ENCODE measurements around the gene ITGA4. TPM values are rescaled to one million over a fixed set of nuclear protein-coding genes. Genes with fewer than 3 reads are reported as not detected.
"Not testable (repeated sequence)": the region's sequence is repeated elsewhere in the genome, so short reads cannot be mapped to it uniquely, and the experiment has no call there.

Gene ITGA4
- total RNA-seq, 1 experiment from 2014 or later: 22.7 TPM

DNA sequence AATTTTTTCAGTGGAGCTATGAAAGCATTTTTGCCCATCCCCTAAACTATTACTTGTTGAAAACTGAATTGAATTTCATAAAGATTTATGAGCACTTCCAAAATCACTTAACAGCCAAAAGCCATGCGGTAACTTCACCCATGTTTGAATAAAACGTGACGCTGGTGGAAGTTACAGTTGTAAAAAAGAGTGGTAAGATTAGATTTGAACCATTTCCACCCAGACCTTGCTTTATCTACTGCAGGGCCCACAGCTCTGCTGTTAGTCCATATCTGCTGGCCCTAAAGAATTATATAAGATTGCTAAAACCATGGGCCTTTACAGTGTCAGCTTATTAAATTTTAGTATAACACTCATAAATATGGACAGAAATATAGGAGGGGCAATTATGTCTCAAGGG, 15.5 kb upstream of the ITGA4 start:
- Histone ChIP-seq H3K36me3 (no peaks in the 10 kb centered on the region), H3K4me3 (no peak overlapping the region), H3K27ac (no peak overlapping the region), H3K9me3 (replicated peaks) (no peaks in the 10 kb centered on the region), H3K27me3 (no peaks in the 10 kb centered on the region), H3K4me1 (peaks cover 19% of the 10 kb centered on the region)
- no peak for DNase-seq

DNA sequence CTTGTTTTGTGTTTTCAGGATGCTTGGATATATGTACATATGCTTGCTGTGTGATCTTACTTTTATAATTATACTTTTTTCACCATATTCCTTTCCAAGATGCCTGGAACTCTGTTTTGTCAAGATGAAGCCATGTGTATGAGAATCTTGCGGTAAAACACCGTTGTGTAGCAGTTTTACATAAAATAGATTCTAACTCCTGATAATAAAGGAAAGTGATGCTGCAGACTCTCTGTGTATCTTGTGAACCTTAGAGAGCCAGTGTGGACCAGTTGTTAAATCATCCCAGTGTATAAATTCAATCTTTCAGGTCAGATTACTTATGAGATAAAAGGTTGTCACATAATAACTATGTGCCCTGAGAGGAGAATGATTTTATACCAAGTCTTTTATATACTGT, 12.5 kb upstream of the ITGA4 start:
- H3K4me1 ChIP-seq: peaks cover 19% of the 10 kb centered on the region
- no peak overlapping the region for H3K27ac ChIP-seq
- H3K27me3 ChIP-seq: no peaks in the 10 kb centered on the region
- H3K36me3 ChIP-seq: no peaks in the 10 kb centered on the region
- H3K9me3 ChIP-seq (replicated peaks): no peaks in the 10 kb centered on the region
- DNase-seq: no peak
- no peak overlapping the region for H3K4me3 ChIP-seq

DNA sequence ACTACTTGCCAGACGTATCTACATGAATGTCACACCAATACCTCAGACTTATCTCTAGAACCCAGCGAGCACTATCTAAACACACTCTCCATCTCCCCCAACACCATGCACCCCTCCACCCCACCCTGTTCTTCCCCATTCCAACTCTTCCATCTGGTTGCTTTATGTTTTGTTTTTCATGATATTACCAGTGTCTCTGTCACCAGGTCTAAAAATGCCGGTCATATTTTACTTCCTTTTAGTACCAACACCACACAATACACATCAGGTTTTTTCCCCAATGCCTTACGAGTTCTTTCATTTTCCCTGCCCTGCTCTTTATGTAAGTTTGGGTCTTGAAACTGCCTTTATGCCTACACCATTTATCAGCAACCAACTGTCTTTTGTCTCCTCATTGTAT, 10.2 kb upstream of the ITGA4 start:
- no peak for DNase-seq
- Histone ChIP-seq H3K9me3 (replicated peaks) (no peaks in the 10 kb centered on the region), H3K27me3 (no peaks in the 10 kb centered on the region), H3K4me1 (peaks cover 6% of the 10 kb centered on the region), H3K36me3 (no peaks in the 10 kb centered on the region), H3K27ac (no peak overlapping the region), H3K4me3 (no peak overlapping the region)

DNA sequence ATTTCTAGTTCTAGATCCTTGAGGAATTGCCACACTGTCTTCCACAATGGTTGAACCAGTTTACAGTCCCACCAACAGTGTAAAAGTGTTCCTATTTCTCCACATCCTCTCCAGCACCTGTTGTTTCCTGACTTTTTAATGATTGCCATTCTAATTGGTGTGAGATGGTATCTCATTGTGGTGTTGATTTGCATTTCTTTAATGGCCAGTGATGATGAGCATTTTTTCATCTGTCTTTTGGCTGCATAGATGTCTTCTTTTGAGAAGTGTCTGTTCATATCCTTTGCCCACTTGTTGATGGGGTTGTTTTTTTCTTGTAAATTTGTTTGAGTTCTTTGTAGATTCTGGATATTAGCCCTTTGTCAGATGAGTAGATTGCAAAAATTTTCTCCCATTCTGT, 7.9 kb upstream of the ITGA4 start:
- not testable (repeated sequence) for H3K36me3 ChIP-seq; H3K27ac ChIP-seq; H3K27me3 ChIP-seq; DNase-seq; H3K4me1 ChIP-seq; H3K9me3 ChIP-seq (replicated peaks); H3K4me3 ChIP-seq

DNA sequence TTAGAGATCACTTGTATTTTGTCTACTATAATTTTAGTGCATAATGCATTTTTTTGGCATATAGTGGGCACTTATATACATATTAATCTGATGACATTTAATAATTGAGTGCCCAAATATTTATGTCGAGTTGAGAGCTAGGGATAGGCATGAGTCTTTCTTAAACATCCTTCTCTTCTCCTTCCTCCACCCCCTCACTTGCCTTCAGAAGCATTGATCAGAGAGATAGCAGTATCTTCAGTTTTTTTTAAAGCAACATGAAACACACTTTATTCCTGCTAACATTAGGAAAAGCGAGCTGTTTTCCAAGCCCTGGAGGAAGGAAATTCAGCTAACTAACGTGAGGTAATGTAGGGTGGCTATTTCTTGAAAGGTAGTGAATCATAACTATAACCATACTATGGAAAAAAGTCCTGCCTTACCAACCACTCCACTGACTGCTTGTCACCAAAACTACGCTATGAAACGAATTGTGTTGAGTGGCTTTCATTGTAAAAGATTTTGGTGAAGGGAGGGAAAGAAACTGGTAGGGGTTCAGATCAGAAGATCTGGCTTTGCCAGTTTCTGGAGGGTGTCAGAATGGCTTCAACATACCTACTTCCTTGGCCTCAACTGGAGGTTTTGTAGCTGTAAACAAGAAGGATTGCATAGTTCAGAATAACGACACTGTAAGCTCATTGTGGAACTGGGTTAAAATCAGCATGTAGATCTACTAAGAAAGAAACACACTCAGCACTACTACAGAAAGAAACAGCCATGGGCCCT, 2.3 kb upstream of the ITGA4 start:
- no peak for DNase-seq
- Histone ChIP-seq H3K4me3 (no peak overlapping the region), H3K36me3 (no peaks in the 10 kb centered on the region), H3K27me3 (no peaks in the 10 kb centered on the region), H3K9me3 (replicated peaks) (no peaks in the 10 kb centered on the region), H3K27ac (no peak overlapping the region), H3K4me1 (0 out of 2 replicates have a peak, but pooled peaks cover 4% of the 10 kb centered on the region)

DNA sequence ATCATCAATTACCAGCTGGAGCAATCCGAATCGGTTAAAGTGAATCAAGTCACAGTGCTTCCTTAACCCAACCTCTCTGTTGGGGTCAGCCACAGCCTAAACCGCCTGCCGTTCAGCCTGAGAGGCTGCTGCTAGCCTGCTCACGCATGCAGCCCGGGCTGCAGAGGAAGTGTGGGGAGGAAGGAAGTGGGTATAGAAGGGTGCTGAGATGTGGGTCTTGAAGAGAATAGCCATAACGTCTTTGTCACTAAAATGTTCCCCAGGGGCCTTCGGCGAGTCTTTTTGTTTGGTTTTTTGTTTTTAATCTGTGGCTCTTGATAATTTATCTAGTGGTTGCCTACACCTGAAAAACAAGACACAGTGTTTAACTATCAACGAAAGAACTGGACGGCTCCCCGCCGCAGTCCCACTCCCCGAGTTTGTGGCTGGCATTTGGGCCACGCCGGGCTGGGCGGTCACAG, 496 bp upstream of the ITGA4 start:
- peak overlapping the region; percentile 87 for H3K27ac ChIP-seq

DNA sequence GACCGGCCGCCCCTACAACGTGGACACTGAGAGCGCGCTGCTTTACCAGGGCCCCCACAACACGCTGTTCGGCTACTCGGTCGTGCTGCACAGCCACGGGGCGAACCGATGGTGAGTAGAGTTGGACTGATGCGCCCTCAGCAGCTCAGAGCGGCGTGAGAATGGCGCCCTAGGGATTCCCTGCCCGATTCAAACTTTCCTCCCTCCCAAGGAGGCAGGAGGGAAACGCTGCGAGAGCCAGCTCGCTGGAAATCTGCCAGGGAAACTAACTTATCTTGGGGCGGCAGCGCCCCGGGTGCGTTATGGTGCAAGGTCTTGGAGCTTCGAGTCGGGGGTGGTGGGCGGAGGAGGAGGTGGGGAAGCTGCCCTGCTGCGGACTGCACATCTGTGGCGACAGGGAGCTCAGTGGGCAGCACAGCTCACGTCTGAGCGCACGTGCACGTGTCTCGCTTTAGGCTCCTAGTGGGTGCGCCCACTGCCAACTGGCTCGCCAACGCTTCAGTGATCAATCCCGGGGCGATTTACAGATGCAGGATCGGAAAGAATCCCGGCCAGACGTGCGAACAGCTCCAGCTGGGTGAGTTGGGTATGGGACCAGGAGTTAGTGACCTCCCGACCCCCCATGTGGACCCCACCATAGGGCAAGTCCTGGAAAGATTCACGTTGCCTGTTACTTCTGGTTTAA, 697 bp downstream of the ITGA4 start:
- no peaks in the 10 kb centered on the region for H3K9me3 ChIP-seq (replicated peaks)
- H3K4me1 ChIP-seq: 0 out of 2 replicates have a peak, but pooled peaks cover 4% of the 10 kb centered on the region
- peak overlapping the region; percentile 87 for H3K27ac ChIP-seq
- peak overlapping the region; percentile 65 for H3K4me3 ChIP-seq
- H3K36me3 ChIP-seq: no peaks in the 10 kb centered on the region
- DNase-seq: peak; percentile 53 to 56
- H3K27me3 ChIP-seq: no peaks in the 10 kb centered on the region

More for the DNA sequence above, 496 bp upstream of the ITGA4 start:
- Histone ChIP-seq H3K36me3 (no peaks in the 10 kb centered on the region), H3K9me3 (replicated peaks) (no peaks in the 10 kb centered on the region), H3K4me3 (peak overlapping the region; percentile 65), H3K27me3 (no peaks in the 10 kb centered on the region), H3K4me1 (0 out of 2 replicates have a peak, but pooled peaks cover 4% of the 10 kb centered on the region)
- peak; percentile 40 to 58 for DNase-seq

DNA sequence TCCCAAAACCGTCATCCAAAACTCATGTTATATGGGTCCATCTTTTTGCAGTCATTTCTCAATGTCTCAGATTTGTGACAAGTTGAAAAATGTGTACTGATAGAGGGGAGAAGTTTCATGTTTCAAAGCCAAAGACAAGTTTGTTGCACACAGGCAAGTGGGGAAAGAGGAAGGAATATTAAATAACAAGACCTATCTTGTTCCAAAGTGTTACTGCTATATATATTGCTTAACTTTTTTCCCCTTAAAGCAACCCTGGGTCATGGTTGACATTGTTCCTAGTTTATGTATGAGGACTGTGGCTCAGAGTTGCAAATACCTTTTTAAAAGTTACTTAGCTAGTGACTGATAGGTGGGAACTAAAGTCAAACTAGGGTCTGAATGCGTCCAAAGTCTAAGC, 1.7 kb downstream of the ITGA4 start:
- no peak for DNase-seq
- peak overlapping the region; percentile 65 for H3K4me3 ChIP-seq
- no peaks in the 10 kb centered on the region for H3K9me3 ChIP-seq (replicated peaks)

DNA sequence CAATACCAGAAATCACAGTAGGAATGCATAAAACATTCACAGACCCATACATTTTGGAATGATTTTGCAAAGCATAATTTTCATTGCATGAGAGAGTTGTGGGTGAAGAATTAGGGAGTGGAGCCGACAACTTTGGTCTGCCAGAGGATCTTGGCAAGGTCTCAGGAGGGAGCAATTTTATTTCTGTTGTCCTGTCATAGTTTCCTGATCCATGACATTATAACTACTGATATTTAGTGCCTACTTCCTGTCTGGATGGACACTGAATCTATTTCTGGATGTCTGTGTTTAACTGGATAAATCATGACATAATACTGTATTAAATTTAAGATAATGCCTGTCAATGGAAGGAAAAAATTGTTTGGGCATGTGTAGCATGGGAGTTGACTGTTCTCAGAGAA, 2.4 kb downstream of the ITGA4 start:
- Histone ChIP-seq H3K9me3 (replicated peaks) (no peaks in the 10 kb centered on the region), H3K36me3 (no peaks in the 10 kb centered on the region), H3K4me1 (no peaks in the 10 kb centered on the region), H3K27ac (no peak overlapping the region), H3K4me3 (peak overlapping the region; percentile 65), H3K27me3 (no peaks in the 10 kb centered on the region)
- DNase-seq: no peak

More for the DNA sequence above, 1.7 kb downstream of the ITGA4 start:
- Histone ChIP-seq H3K27ac (no peak overlapping the region), H3K27me3 (no peaks in the 10 kb centered on the region), H3K36me3 (no peaks in the 10 kb centered on the region), H3K4me1 (no peaks in the 10 kb centered on the region)

DNA sequence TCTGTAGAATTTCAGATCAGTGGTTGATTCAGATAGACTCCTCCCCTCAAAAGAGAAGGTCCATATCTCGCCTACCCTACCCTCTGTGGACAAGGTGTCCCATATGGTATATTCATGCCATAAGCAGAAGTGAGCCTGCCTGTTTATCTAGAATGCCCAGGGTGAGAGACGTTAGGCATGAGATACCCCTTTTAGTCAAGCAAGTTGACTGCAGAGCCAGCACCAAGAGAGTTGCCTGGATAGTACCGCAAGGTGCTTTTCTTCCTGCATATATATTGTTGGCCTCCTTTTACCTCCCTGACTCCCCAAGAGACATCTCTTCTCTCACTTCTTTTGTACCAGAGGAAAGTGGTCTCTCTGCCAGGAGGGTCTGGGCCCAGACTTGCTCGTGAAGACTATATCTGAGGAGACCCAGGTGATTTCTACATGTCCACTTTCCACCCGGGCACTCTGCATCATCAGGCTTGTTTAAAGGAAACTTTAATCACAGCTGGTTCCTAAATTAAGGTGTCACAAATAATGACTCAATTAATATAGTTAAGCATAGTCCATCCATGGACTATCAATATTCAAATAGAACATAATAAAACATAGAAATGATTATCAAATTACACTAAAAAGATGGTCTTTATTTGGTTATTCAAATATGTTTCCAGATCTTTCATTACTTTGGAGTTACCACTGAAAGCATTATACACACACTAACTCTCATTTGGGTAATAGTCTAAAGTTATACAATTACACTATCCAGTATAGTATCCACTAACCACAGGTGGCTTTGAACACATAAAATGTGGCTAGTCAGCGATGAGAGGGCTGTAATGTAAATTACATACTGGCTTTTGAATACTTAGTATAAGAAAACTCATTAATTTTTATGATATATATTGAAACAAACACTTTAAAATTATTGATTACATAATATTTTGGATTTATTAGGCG, 4.1 kb downstream of the ITGA4 start:
- Histone ChIP-seq H3K4me3 (no peak overlapping the region), H3K36me3 (no peaks in the 10 kb centered on the region), H3K9me3 (replicated peaks) (peaks cover 9% of the 10 kb centered on the region; the same call in 1 of the 2 replicates), H3K27ac (no peak overlapping the region), H3K27me3 (no peaks in the 10 kb centered on the region), H3K4me1 (peaks cover 8% of the 10 kb centered on the region)
- no peak for DNase-seq

DNA sequence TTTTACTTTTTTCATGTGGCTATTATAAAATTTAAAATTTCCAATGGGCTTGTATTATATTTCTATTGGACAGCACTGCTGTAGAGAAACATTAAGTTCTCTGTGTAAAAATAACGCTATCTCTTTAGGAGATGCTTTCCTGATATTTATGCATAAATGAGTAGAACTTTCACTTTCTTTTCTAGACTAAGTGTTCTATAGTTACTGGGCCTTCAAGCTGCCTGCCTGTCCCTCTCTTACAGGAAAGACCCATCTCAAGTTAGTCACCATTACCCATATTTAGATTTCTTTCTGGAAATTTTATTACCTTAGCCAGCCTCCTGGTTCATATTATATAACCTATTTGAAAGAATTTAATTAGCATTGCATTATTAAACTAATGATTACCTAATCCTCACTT, 4.8 kb downstream of the ITGA4 start:
- no peaks in the 10 kb centered on the region for H3K36me3 ChIP-seq
- peaks cover 10% of the 10 kb centered on the region for H3K4me1 ChIP-seq
- DNase-seq: no peak

DNA sequence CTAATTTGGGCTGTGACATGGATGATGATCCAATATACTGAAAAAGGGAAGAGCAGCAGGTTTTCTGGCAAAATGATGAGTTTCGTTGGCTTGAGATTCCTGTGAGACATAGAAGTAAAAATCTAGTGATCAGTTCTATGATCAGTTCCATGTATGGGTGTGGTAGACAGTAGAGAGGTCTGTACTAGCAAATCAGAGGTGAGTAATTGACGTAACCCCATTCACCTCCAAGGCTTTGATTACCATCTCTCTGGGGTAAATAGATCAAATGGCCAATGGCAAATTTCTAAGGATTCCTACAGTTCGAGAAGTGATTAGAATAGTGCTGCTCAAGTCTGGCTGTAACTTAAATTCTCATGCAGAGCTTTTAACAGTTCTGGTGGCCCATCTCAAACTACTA, 6.4 kb downstream of the ITGA4 start:
- Histone ChIP-seq H3K4me1 (peaks cover 10% of the 10 kb centered on the region), H3K36me3 (no peaks in the 10 kb centered on the region), H3K9me3 (replicated peaks) (peaks cover 9% of the 10 kb centered on the region; the same call in 1 of the 2 replicates), H3K4me3 (no peak overlapping the region), H3K27me3 (no peaks in the 10 kb centered on the region), H3K27ac (no peak overlapping the region)
- no peak for DNase-seq

More for the DNA sequence above, 4.8 kb downstream of the ITGA4 start:
- no peaks in the 10 kb centered on the region for H3K27me3 ChIP-seq
- no peak overlapping the region for H3K27ac ChIP-seq
- no peak overlapping the region for H3K4me3 ChIP-seq
- peaks cover 9% of the 10 kb centered on the region; the same call in 1 of the 2 replicates for H3K9me3 ChIP-seq (replicated peaks)

DNA sequence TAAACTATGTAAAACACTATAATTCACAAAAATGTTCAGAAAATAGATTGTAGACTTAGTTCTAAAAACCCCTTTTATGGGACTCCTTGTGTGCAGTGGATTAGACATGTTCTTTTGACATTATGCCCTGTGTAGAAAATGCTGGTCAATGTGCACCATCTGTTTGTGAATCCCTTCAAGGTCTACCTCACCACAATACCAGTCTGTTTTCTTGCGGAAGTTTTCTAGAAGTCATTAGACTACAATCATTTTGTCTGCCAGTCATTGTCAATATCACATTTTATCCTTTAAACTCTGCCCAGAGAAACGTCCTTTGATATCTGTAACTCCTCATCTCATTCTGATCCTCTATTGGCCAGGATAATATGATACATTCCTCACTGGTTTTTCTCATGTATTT, 7.8 kb downstream of the ITGA4 start:
- Histone ChIP-seq H3K4me3 (no peak overlapping the region), H3K4me1 (peaks cover 10% of the 10 kb centered on the region), H3K27me3 (no peaks in the 10 kb centered on the region), H3K27ac (no peak overlapping the region), H3K9me3 (replicated peaks) (peaks cover 9% of the 10 kb centered on the region; the same call in 1 of the 2 replicates), H3K36me3 (no peaks in the 10 kb centered on the region)
- no peak for DNase-seq

DNA sequence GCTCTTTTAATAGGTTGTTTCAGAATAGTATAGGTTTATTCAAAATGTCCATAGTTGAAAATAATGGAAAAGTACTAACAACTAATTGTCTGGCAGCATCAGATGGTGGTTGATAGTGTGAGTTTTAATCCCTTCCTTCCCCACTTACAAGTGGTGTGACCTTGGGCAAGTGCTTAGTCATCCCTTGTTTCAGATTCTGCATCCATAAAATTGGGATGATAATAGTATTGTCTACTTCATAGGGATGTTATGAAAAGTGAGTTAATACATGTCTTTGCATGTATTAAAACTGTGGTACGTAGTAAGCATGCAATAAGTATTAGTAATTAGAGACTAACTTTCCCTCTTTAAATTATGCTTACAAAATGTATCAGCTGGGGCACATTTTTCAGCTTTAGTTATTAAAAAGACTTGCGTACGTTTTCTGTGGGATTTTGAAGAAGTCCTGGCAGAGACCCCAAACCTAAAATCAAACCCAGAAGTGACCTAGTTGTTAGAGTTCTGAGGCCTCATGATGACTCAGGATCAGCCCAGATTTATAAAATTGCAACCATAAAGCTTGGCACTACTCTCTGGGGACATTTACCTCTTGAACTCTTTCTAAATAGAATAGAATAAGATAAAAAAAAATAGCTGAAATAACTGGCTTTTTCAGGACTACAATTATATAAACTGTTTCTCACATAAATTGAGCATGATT, 8.6 kb downstream of the ITGA4 start:
- no peak overlapping the region for H3K27ac ChIP-seq
- peak in 1 of 2 experiments; percentile 10 for DNase-seq

More for the DNA sequence above, 8.6 kb downstream of the ITGA4 start:
- Histone ChIP-seq H3K4me3 (no peak overlapping the region), H3K36me3 (0 out of 2 replicates have a peak, but pooled peaks cover 2% of the 10 kb centered on the region), H3K9me3 (replicated peaks) (peaks cover 9% of the 10 kb centered on the region; the same call in 1 of the 2 replicates), H3K27me3 (no peaks in the 10 kb centered on the region), H3K4me1 (peaks cover 10% of the 10 kb centered on the region)
